NCI-H1417 treated with DMSO at 0.1 percent for 48 hours (cell line): ENCODE data around the gene LMF2.
A peak's percentile ranks its signal among the peaks of the same experiment; 100 is the strongest.
"Not testable (repeated sequence)": the region's sequence is repeated elsewhere in the genome, so short reads cannot be mapped to it uniquely, and the experiment has no call there.

Source experiments
- DNase-seq: peaks from one replicate; lab custom pipeline; 2025; lab: John Stamatoyannopoulos, UW

The LMF2 gene

GRCh38 chr22:50523806-50524675 lies 16.5 kb upstream of the LMF2 start:
- no peak for DNase-seq

- DNase-seq = no peak
Observed at GRCh38 chr22:50523458-50523805, 15.9 kb upstream of the LMF2 start.

- no peak for DNase-seq
Observed at GRCh38 chr22:50522806-50523438, 15.4 kb upstream of the LMF2 start.

- no peak for DNase-seq
Observed at GRCh38 chr22:50522208-50522805, 14.8 kb upstream of the LMF2 start.

- no peak for DNase-seq
Observed at GRCh38 chr22:50521710-50522109, 14.2 kb upstream of the LMF2 start.

GRCh38 chr22:50520826-50521453 lies 13.4 kb upstream of the LMF2 start:
- DNase-seq = no peak

- DNase-seq = not testable (repeated sequence)
Observed at GRCh38 chr22:50520184-50520583, 12.7 kb upstream of the LMF2 start.

- DNase-seq = no peak
Observed at GRCh38 chr22:50519151-50519550, 11.6 kb upstream of the LMF2 start.

GRCh38 chr22:50518606-50519005 lies 11.1 kb upstream of the LMF2 start:
- DNase-seq = no peak

- DNase-seq = no peak
Observed at GRCh38 chr22:50517495-50518260, 10.2 kb upstream of the LMF2 start.

- DNase-seq = no peak
Observed at GRCh38 chr22:50516891-50517290, 9.4 kb upstream of the LMF2 start.

- no peak for DNase-seq
Observed at GRCh38 chr22:50516068-50516467, 8.6 kb upstream of the LMF2 start.

- no peak for DNase-seq
Observed at GRCh38 chr22:50513175-50513574, 5.7 kb upstream of the LMF2 start.

GRCh38 chr22:50508897-50509296 lies 1.4 kb upstream of the LMF2 start:
- DNase-seq = no peak

GRCh38 chr22:50507991-50508884 lies 736 bp upstream of the LMF2 start, which contains the start of gene NCAPH2:
Gene NCAPH2, plus strand, starts transcription at chr22:50508224. Its CDS starts 114 bp downstream, at chr22:50508338.
- peak; percentile 52 for DNase-seq

- peak; percentile 49 for DNase-seq
Observed at GRCh38 chr22:50506611-50507420, 686 bp downstream of the LMF2 start.

GRCh38 chr22:50505776-50506610 lies 1.5 kb downstream of the LMF2 start:
- DNase-seq = no peak

GRCh38 chr22:50505276-50505775 lies 2.2 kb downstream of the LMF2 start:
- no peak for DNase-seq
